ENCODE data around the gene TECTB.
"Not testable (repeated sequence)": the region's sequence is repeated elsewhere in the genome, so short reads cannot be mapped to it uniquely, and the experiment has no call there.

The TECTB gene

DNA sequence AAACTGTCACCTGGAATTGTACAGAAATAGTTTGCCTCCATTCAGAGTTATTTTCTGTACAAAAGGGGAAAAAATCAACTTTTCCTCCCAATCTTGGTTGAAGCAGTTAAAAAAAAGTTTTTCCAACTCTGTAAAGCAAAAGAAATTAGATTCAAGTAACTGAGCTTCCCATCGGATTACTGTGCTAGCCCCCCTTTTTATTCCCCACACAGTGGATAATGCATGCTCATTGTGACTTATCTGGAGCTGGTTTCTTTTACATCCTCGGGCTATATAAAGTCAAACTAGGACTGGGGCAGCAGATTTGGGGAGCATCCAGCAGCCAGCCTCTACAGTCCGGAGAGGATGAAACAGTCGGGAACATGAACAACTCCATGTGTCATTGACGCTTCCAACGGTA is at the start of gene TECTB:
TECTB (plus strand) TSS at position 301 of the 400 bp plus-strand sequence. CDS start 335 bp downstream, outside the sequence.
- no peak for DNase-seq

DNA sequence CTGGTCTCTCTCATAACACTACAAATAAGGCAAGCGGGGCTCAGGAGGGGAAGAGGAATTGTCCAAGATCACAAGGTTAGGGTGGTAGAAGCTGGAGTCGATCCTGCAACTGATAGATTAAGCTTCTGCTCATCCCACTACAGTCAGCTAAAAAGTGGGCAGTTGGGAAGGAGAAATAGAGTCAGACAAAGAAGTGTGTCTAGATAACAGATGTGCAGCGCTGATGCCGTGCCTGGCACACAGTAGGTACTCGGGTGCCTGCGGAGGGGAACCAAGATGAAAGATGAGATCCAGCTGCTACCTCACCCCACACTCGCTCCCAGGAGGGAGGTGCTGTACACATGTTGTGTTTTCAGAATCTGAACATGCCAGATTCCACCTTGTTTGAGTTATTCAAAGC is 48.1 kb upstream of the TECTB start:
- DNase-seq, result no peak

DNA sequence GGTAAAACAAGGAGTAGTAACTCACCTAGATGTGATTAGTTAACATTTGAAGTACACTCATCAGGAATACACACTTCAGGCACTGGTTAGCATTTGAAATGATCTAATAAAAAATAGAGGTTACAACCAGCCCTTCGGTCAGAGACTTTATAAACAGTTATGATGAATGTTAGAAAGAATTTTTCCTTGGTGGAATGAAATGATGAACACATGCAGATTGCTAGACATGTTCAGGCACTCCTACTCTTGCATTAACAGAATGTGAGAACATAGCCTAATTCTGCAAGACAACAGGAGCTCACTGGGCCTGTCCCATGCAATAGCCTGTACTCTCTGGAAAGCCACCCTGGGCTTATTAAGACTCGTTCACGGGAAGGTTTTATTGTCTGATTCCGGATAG is 47.3 kb upstream of the TECTB start:
- no peak for DNase-seq

DNA sequence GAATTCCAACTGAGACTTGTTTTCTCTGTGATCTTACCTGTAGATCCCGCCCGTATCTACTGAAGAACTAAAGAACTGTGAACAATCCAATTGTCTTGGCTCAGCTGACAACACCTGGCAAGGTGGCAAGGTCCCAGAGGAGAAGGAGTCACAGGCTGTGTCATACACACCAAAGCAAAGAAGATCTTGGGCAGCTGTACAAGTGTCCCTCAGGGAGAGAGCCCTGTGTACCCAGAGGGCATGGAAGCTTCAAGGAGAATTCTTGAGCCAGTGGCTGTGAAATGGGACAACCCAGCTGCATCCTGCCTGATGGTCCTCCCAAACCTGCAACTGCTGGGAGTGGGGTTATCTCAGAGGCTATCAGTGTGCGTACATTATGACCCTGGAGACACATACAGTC is 46.7 kb upstream of the TECTB start:
- no peak for DNase-seq

DNA sequence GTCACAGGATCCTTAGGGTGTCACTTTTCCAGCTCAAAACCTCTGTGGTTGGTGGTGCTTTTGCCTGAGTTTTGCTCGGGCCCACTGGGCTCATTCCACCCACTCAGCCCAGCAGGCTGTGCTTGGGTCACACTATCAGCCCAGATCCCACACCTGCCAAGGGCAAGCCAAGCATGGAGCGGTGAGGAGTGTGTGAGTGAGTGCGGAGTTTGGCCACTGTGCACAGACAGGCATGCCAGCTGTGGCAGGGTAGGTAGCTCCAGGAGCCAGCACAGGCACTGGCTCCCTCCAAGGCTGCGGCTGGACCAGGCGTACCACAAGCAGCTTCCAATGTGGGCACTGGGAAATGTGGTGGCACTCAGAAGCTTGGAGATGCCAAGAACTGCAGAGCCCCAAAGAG is 43.9 kb upstream of the TECTB start:
- no peak for DNase-seq

DNA sequence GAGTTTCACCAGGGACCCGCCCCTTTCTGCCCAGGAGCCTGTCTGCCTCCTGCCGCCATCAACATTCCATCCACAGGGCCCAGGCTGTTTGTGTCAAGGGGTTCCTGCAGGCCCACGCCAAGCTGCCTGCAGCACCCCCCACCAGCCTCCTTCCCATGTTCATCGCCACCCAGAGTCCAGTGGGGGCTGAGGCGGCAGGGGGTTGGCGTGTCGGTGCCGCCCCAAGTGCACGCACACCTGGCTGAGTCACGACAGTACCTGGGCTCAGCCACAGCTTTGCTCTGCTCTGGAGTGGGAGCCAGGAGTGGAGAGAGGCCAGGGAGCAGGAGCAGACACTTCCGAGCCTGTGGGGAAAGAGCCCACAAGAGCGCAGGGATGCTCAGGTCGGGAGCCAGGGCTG is 42.8 kb upstream of the TECTB start:
- no peak for DNase-seq

DNA sequence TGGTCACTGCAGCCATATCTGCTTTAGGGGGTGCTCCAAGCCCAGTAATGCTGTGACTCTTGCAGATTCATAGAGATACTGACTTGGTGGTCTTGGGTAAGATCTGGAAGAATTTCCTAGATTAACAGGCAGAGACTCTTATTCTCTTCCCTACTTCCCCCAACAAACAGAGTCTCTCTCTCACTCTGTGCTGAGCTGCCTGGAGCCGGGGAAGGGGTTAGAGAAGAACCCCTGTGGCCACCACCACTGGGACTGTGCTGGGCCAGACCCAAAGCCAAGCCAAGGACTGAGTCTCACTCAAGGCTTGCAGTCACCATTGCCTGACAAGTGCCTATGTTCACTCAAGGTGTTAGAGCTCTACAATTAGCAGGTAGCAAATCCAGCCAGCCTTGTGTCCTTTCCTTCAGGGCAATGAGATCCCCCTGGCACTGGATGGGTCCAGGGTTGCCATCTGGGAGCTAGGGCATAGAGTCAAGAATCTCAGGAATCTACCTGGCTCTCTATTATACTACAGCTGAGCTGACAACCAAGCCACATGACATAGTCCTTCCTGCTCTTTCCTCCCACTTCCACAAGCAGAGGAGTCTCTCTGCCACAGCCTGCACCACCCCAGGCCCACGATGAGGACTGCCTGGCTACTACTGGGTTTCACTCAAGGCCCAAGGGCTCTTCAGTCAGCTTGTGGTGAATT is 41.4 kb upstream of the TECTB start:
- DNase-seq, result no peak

DNA sequence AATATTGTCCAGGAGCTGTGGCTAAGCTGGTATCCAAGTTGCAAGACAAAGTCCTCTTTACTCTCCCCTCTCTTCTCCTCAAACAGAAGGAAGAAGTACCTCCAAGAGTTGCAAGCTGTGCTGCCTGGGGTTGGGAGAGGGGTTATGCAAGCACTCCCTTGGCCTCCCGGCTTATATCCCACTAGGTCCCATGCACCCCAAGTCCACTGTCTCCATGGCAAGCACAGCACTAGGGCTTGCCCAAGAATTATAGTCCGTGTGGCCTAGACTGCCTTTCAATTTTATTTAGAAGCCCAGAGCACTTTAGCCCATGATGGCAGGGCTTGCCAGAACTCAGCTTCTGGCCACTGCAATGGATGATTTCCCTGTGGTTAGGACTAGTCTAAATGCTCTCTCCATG is 40.4 kb upstream of the TECTB start:
- no peak for DNase-seq

DNA sequence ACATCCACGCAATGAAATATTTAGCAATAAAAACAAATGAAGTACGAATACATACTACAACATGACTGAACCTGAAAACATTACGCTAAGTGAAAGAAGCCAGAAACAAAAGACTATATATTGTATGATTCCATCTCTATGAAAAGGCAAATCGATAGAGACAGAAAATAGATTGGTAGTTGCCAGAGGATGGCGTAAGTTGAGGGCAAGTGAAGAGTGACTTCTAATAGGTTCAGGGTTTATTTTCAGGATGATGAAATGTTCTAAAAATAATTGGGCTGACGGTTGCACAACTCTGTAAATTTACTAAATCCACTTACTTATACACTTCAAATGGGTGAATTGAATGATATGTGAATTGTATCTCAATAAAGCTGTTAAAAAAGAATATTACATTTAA is 39.5 kb upstream of the TECTB start:
- no peak for DNase-seq

DNA sequence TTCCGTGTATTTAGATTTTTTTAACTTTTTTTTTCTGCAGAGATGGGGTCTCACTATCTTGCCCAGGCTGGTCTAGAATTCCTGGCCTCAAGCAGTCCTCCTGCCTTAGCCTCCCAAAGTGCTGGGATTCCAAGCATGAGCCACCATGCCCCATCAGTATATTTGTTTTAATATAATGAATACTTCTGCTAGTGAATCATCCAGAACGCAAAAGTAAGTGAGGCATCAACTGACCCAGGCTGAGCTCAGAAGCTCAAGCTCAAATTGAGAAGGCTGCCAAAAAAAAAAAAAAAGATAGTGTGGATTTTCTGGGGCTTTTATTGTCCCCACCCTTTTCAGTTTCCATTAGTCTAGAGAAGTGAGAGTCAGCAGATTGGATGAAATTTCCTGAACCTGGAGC is 39.0 kb upstream of the TECTB start:
- no peak for DNase-seq

DNA sequence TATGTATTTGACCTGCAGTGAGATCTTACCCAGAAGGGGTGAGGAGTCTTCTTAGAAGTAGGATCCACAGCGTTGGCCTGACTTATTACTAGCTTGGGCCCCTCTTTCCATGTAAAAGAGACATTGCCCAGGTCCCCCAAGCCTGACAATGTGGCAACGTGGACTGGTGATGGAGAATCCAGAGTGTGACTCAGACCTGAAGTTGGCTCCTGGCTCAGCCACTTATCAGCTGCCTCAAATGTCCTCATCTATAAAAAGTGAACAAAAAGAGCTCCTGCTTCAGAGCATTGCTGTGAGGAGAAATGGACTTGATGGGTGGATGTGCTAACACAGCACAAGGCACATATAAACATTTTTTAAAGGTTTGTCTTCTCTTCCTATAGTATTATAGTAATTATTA is 35.4 kb upstream of the TECTB start:
- no peak for DNase-seq

DNA sequence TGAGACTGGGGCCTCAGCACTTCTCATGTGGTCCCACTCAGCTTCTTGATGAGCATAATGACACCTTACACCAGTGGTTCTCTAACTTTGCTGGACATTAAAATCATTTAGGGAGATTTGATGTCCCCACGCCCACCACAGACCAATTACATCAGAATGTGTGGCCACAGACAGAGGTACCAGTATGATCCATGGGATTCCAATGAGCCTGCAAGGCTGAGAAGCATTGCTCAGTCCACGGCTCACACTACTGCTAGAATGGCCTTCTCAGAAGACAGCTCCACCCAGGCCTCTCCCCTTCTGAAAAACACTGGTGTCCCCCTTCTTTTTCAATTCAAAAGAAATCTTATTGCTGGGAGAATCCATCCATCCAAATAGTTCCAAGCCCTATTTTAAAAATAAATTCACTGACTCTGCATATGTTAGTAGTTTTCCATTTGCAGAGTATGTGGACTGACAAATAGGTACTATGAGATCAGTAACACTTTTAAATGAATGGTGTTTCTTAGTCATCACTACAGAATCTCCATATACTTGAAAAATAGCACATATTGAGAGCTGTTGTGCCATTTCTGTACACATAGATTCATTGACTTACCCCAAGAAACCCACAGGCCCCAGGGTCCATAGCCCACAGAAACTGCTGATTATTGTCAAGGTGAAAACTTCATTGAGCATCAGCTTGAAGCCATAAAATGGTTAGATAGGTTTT is 34.5 kb upstream of the TECTB start:
- DNase-seq, result no peak

DNA sequence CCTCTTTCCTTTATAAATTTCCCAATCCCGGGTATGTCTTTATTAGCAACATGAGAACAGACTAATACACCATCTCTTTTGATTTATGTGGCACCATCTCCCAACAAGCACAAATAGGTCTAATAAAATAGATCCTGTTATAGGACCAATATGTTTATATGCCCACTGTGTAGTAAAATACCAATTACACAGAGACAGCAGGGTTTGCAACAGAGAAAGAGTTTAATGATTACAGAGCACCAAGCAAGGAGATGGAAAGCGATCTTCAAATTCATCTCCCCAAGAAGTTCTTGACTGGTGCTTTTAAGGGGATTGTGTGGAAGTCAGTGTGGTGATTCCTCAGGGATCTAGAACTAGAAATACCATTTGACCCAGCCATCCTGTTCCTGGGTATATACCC is 33.5 kb upstream of the TECTB start:
- DNase-seq, result no peak

DNA sequence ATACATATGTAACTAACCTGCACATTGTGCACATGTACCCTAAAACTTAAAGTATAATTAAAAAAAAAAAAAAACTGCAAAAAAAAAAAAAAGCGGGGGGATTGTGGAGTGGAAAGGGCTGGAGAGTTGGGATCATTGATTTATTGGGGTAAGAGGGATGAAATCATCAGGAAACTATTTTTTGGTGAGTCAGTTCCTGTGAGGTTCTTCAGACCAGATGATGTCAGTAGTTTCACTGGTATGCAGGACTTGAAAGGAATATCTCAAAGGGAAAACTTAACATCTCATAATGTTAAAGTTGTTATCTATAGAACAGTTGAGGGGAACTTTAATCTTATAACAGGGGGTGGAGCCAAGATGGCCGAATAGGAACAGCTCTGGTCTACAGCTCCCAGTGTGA is 32.6 kb upstream of the TECTB start:
- no peak for DNase-seq

DNA sequence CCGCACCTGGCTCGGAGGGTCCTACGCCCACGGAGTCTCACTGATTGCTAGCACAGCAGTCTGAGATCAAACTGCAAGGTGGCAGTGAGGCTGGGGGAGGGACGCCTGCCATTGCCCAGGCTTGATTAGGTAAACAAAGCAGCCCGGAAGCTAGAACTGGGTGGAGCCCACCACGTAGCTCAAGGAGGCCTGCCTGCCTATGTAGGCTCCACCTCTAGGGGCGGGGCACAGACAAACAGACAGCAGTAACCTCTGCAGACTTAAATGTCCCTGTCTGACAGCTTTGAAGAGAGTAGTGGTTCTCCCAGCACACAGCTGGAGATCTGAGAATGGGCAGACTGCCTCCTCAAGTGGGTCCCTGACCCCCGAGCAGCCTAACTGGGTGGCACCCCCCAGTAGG is 32.0 kb upstream of the TECTB start:
- not testable (repeated sequence) for DNase-seq

DNA sequence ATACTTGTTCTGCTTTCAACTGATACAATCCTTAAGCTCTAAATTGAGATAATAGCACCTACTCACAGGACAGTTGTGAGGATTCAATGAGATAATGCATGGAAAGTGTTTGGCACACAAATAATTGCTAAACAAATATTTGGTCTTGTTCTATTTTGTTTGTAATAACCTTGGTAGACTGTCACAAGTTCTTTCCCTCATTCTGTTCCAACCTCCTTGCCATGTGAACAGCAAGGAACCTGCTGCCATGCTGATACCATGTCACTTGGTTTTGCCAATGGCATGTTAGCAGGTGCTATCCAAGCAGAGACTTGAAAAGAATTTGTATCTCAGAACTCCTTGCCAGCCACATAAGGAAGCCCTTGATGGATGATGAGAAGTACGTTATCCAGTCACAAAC is 24.8 kb upstream of the TECTB start:
- no peak for DNase-seq

DNA sequence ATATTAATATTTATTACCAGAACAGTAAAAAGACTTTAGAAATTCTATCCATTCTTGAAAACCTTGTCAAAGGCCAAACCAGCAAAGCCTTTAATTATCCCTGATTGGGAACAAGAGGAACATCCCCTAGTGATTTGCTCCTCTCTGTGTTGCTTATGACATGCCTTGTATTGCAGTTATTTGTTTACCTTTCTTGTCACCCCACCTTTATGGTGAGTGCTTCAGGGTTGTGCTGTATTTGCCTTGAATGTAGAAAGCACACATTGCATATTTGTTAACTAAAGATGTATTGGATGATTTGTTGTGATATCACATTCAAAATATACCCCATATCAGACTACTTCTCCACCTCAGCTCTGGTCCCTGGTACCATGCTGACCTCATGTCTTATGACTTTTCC is 23.5 kb upstream of the TECTB start:
- DNase-seq, result no peak

DNA sequence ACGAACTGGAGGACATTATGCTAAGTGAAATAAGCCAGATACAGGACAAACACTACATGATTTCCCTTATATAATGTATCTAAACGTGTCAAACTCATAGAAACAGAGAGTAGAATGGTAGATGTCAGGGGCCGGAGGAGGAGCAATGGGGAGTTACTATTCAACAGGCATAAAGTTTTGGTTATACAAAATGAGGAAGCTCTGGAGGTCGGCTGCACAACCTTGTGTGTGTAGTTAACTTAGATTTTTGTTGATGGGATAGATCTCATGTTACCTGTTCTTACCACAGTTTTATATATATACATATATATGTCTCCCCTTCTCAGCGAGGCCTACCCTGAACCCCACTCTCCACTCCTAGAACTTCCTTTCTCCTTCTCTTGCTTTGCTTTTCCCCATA is 22.4 kb upstream of the TECTB start:
- no peak for DNase-seq

DNA sequence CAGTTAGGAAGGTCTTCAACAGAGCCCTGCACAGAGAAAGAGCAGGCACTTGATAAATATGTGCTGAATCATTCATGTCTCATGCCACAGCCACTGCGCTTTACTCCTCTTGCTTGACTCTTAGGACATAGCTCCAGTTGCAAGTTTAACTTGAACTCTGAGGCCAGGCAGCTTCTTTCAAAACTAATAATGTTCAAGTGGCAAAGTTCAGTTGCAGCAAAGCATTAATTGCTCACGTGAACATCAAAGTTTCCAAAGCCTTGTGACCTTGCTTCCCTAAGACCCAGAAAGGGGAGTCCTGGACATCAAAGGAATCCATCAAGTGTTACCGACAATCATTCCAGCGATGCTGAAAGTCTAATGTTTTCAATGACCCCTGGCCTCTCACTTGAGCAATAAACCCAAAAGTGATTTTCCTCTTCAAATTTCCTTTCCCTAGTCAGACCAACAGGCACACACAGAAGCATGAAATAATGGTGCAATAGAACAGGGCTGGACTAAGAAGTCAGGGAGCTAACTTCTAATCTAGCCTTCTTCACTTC is 21.8 kb upstream of the TECTB start:
- no peak for DNase-seq

DNA sequence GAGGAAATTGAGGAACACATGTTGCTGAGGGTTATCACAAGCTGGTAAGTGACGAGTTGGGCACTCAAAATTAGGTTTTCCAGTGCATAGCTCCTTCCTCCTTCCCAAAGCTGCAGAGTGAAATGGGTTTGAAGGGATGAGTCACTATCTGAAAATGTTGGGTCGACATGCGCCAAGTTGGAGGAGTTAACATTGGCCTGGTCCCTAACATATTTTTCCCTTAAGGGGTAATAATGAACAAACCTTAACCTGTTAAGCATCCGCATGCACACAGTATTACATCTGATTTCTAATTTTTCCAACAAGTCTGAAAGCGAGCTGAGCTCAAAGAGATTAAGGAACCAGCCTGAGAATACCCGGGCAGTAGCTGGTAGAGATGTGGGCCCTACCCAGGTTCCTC is 20.7 kb upstream of the TECTB start:
- DNase-seq, result no peak

DNA sequence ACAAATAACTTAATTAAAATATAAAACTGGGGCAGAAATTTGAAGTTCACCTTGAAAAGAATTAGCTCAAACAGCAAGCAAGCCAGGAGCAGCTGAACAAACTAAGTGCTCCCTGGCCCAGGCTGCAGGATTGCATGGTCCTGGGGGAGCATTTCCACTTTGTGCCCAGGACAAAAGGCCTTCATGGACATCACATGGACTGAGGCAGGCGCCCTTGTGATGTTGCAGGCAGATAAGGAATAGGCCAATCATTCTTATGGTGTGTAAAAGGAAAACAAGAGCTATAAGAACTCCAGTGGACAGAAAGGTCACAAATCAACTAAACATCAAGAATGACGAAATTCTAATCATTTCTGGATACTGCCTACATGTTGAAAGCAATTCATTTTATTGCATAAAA is 17.5 kb upstream of the TECTB start:
- DNase-seq, result no peak

DNA sequence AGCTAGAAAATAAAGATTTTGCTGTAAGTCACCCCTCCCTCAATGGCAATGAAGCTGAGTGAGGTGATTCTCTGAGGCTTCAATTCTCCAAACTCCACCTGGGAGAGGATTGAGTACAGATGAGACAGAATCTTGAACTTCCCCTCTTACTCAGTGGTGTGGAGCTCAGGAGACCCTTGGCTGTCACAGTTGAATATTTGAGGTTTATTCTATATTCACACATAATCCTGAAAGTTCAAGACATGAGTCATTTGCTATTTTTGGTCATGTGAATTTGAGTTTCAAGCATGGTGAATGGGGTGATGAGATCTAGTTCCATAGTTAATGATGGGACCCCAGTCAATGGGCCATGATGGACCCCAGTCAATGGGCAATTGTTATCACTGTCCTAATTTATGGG is 13.9 kb upstream of the TECTB start:
- DNase-seq, result no peak

DNA sequence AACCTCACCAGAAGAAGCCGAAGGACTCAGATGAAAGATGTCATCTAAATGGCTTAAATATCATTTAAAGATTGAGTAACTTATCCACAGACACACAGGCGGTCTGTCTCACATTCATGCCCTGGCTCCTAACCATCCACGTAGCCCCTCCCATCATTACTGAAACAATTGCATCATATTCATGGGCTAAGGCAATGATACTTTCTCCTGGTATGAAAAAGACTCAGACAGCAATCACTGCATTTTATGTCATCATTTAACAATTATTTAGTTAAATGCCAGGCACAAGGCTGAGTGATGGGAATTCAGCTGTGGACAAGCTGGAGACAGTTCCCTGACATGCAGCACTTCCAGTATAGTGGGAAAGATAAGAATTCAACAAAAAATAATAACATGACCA is 11.2 kb upstream of the TECTB start:
- DNase-seq, result no peak

DNA sequence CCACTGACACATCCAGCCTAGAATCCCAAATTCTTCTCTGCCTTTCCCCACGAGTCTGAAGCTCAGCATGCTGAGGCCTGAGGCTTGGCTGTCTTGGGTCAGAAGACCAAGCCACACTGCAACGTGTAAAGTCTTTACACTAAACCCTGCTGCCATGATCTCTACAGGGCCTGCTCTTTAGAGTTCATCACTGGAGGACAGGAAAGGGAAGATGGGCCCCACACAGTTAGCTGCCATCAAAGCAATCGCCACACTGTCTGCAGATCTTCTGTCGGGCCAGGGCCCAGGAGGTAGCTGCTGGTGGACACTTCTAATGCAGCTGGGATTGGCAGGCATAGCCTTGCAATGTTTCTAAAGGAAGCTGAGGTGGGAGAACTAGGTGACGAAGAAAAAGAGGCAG is 8.4 kb upstream of the TECTB start:
- DNase-seq, result no peak
